ENCODE measurements around the gene FSD1.
A peak's percentile ranks its signal among the peaks of the same experiment; 100 is the strongest.
"Not testable (repeated sequence)": the region's sequence is repeated elsewhere in the genome, so short reads cannot be mapped to it uniquely, and the experiment has no call there.

The FSD1 gene

GRCh38 chr19:4343370-4344307, 39.2 kb downstream of the FSD1 start, which contains the start of gene MPND:
Gene MPND (plus strand): TSS chr19:4343562. CDS start chr19:4343594, 32 bp downstream.
- DNase-seq (ENCODE audit: low read depth in 3 of 3): peak; percentile 82 to 94 (median 90)

- no peak for DNase-seq (ENCODE audit: low read depth in 3 of 3)
Measured at GRCh38 chr19:4345342-4346019, 41.1 kb downstream of the FSD1 start.

- no peak for DNase-seq (ENCODE audit: low read depth in 3 of 3)
Measured at GRCh38 chr19:4346020-4346383, 41.6 kb downstream of the FSD1 start.

- no peak for DNase-seq (ENCODE audit: low read depth in 3 of 3)
Measured at GRCh38 chr19:4347521-4347920, 43.1 kb downstream of the FSD1 start.

- not testable (repeated sequence) for DNase-seq (ENCODE audit: low read depth in 3 of 3)
Measured at GRCh38 chr19:4349225-4349624, 44.8 kb downstream of the FSD1 start.

- DNase-seq (ENCODE audit: low read depth in 3 of 3): no peak
Measured at GRCh38 chr19:4350111-4350510, 45.7 kb downstream of the FSD1 start.

GRCh38 chr19:4350726-4351125, 46.3 kb downstream of the FSD1 start:
- DNase-seq (ENCODE audit: low read depth in 3 of 3): no peak

GRCh38 chr19:4352701-4353121, 48.3 kb downstream of the FSD1 start:
- peak in 1 of 3 donors; percentile 48 for DNase-seq (ENCODE audit: low read depth in 3 of 3)

- DNase-seq (ENCODE audit: low read depth in 3 of 3): no peak
Measured at GRCh38 chr19:4354282-4354681, 49.9 kb downstream of the FSD1 start.

- no peak for DNase-seq (ENCODE audit: low read depth in 3 of 3)
Measured at GRCh38 chr19:4354897-4355296, 50.5 kb downstream of the FSD1 start.

- DNase-seq (ENCODE audit: low read depth in 3 of 3): no peak
Measured at GRCh38 chr19:4357095-4357797, 52.8 kb downstream of the FSD1 start.

- no peak for DNase-seq (ENCODE audit: low read depth in 3 of 3)
Measured at GRCh38 chr19:4357921-4358326, 53.5 kb downstream of the FSD1 start.

- no peak for DNase-seq (ENCODE audit: low read depth in 3 of 3)
Measured at GRCh38 chr19:4358709-4359626, 54.6 kb downstream of the FSD1 start.

- DNase-seq (ENCODE audit: low read depth in 3 of 3): no peak
Measured at GRCh38 chr19:4359627-4360000, 55.2 kb downstream of the FSD1 start.

- no peak for DNase-seq (ENCODE audit: low read depth in 3 of 3)
Measured at GRCh38 chr19:4360081-4360569, 55.7 kb downstream of the FSD1 start.

- no peak for DNase-seq (ENCODE audit: low read depth in 3 of 3)
Measured at GRCh38 chr19:4360641-4361151, 56.3 kb downstream of the FSD1 start.

- DNase-seq (ENCODE audit: low read depth in 3 of 3): no peak
Measured at GRCh38 chr19:4361152-4362046, 57.0 kb downstream of the FSD1 start.

- DNase-seq (ENCODE audit: low read depth in 3 of 3): no peak
Measured at GRCh38 chr19:4362101-4362828, 57.9 kb downstream of the FSD1 start.

All from stimulated activated CD4-positive, alpha-beta T cell treated with anti-CD3 and anti-CD28 coated beads, TNF-alpha, amount 100 ng/mL, for 48 hours (primary cell).